Smooth muscle cell (in vitro differentiated cells): ENCODE measurements around the gene TRIP12. TPM values are rescaled to one million over a fixed set of nuclear protein-coding genes. Genes with fewer than 3 reads are reported as not detected.

ENCODE experiments used
- DNase-seq: peaks from one replicate; lab custom pipeline; 2025; ENCODE audit not compliant: unreplicated experiment; lab: John Stamatoyannopoulos, UW
- H2AFZ ChIP-seq: fragments of 200-600 bp; sonication (generic); 2 replicates; pipeline ENCODE4 v1.6.0; 2016; ENCODE audit warnings: antibody characterized with exemption, low read depth, mild to moderate bottlenecking
- H3F3A ChIP-seq: fragments of 200-600 bp; sonication (generic); 2 replicates; pipeline ENCODE4 v1.6.0; 2017; ENCODE audit warnings: antibody characterized with exemption, low read depth
- H3K27ac ChIP-seq: fragments of 200-600 bp; sonication (generic); 2 replicates; pipeline ENCODE4 v1.5.1; 2016; ENCODE audit warnings: low read depth, mild to moderate bottlenecking
- H3K27me3 ChIP-seq: fragments of 200-600 bp; sonication (generic); 2 replicates; pipeline ENCODE4 v1.6.1; 2016; ENCODE audit warnings: low read depth, mild to moderate bottlenecking
- H3K36me3 ChIP-seq: fragments of 200-600 bp; sonication (generic); 2 replicates; pipeline ENCODE4 v1.5.1; 2016; ENCODE audit warnings: low read depth
- H3K4me1 ChIP-seq: fragments of 200-600 bp; sonication (generic); 2 replicates; pipeline ENCODE4 v1.5.1; 2016; ENCODE audit warnings: low read depth
- H3K4me2 ChIP-seq: fragments of 200-600 bp; sonication (generic); 2 replicates; pipeline ENCODE4 v1.6.0; 2016; ENCODE audit warnings: mild to moderate bottlenecking
- H3K4me3 ChIP-seq: fragments of 200-600 bp; sonication (generic); 2 replicates; pipeline ENCODE4 v1.5.1; 2016; ENCODE audit warnings: mild to moderate bottlenecking
- H3K79me2 ChIP-seq: fragments of 200-600 bp; sonication (generic); 2 replicates; pipeline ENCODE4 v1.6.0; 2016; ENCODE audit warnings: low read depth, mild to moderate bottlenecking
- H3K9ac ChIP-seq: fragments of 200-600 bp; sonication (generic); 2 replicates; pipeline ENCODE4 v1.6.0; 2016; ENCODE audit warnings: low read depth
- H3K9me3 ChIP-seq: fragments of 200-600 bp; sonication (generic); replicated peaks from 2 replicates; pipeline ENCODE4 v1.5.1; 2016; ENCODE audit warnings: low read depth
- H4K20me1 ChIP-seq: fragments of 200-600 bp; sonication (generic); 2 replicates; pipeline ENCODE4 v1.6.0; 2016; ENCODE audit warnings: low read depth
- CTCF ChIP-seq: fragments of 200-600 bp; sonication (generic); IDR thresholded peaks from 2 replicates; pipeline ENCODE4 v1.5.1; 2017; ENCODE audit warnings: borderline replicate concordance, mild to moderate bottlenecking, antibody characterized with exemption; ENCODE audit not compliant: insufficient read depth, poor library complexity, severe bottlenecking
- WGBS: methylation state at CpG from one replicate; pipeline ENCODE4 v1.1.7; 2016; ENCODE audit warnings: low lambda C conversion rate; 5-methylcytosine and 5-hydroxymethylcytosine counted together
- polyA plus RNA-seq: library from polyadenylated mRNA; unstranded; fragments of >200 nt; fragmentation: Nextera tagmentation; extraction: Ambion mirVana; gene quantifications from 2 replicates; pipeline ENCODE4 v1.2.1, GENCODE V29; 2016
- small RNA-seq: library from RNA; depleted of rRNA; stranded (forward); fragments of <200 nt; gene quantifications from one replicate; pipeline ENCODE3, GENCODE V24; 2014
- total RNA-seq: library from RNA; depleted of rRNA; stranded (reverse); fragments of >200 nt; gene quantifications from 2 replicates; pipeline ENCODE4 v1.2.3, GENCODE V29; 2014

The TRIP12 gene
- total and polyA plus RNA-seq, 2 experiments from 2014 or later: 45.5 to 103 TPM

- Histone ChIP-seq H4K20me1 (no peaks in the 10 kb centered on the region), H3K36me3 (no peaks in the 10 kb centered on the region), H3K4me3 (peak within 1 kb of the TSS; percentile 50), H3K9me3 (no peaks in the 10 kb centered on the region), H3K27me3 (peaks cover 96% of the 10 kb centered on the region), H3F3A (no peaks in the 10 kb centered on the region), H3K4me2 (peak within 1 kb of the TSS; percentile 92), H2AFZ (no peak within 1 kb of the TSS), H3K4me1 (peaks cover 14% of the 10 kb centered on the region), H3K9ac (no peak within 1 kb of the TSS), H3K27ac (no peak within 1 kb of the TSS), H3K79me2 (no peaks in the 10 kb centered on the region)
- DNase-seq: no peak
- under 1% methylated on average over 27 of the region's 84 CpGs for WGBS
- no peak for TF ChIP-seq CTCF
Measured at GRCh38 chr2:229714080-229714735, 207.6 kb downstream of the TRIP12 start, which contains the start of gene DNER. Gene DNER (minus strand): TSS chr2:229714555. CDS start chr2:229714423, 132 bp downstream.

Small RNA genes lying within 50 kb of the gene (small RNA-seq; reads per million reads assigned to genes)
- gene RNU6-613P (not detected), gene RNU6-964P (not detected)

Other genes starting within 250 kb of the TRIP12 start
- 0.31 and 1.4 TPM in 2 replicates for gene DNER, start 207.5 kb downstream of the TRIP12 start, total RNA-seq
- 0.61 TPM in 1 of 2 replicates, not detected in the other for gene DNER, start 207.5 kb downstream of the TRIP12 start, polyA plus RNA-seq
- gene FBXO36, start 494 bp upstream of the TRIP12 start, total RNA-seq: 8.8 and 13.8 TPM in 2 replicates
- gene FBXO36, start 494 bp upstream of the TRIP12 start, polyA plus RNA-seq: 5.4 and 9.3 TPM in 2 replicates
- 0.76 and 1.3 TPM in 2 replicates for gene SLC16A14, start 146.9 kb upstream of the TRIP12 start, total RNA-seq
- 0.15 and 0.69 TPM in 2 replicates for gene SLC16A14, start 146.9 kb upstream of the TRIP12 start, polyA plus RNA-seq